ENCODE results near the gene RAB10. TPM values are rescaled to one million over a fixed set of nuclear protein-coding genes. Genes with fewer than 3 reads are reported as not detected.

RAB10 gene
- polyA plus RNA-seq, 1 donor from 2014 or later = 169 TPM

DNA sequence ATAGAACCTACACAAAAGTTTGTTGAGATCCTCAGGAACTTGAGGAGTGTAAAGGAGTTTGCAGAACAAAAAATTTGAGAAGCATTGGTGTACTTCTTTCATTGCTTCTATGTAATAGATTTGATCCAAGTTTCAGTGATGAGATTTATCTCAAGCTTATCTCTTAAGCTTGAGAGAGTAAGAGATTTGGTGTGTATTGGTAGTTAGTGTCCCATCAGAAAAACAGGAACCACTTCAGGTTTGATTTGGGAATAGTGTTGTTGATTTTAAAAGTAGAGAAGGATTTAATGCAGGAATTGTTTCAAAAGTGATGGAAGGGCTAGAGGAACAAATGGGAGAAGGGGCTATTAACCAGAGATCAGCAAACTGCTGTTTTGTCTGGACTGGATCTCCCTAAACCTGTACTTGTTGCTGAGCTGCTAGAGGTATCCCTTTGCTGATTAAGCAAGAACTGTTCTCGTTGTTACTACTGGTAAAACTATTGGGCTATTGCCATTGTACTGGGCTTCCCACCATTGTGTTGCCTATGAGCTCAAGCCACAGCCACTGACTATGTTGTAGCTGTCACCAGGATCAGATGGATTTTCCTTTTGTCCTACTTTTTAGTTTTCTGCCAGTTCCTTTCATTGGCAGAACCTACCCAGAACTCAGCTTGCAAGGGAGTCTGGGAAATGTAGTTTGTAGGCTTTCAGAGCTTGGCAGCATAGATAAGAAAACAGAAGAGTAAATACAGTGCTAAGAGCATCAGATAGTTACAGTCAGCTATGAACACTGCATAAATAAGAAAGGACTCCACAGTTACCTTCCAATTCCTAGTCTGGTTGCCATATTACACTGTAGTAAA lies 39.3 kb downstream of the RAB10 start:
- H3K36me3 ChIP-seq (ENCODE audit: insufficient read depth, low read length) = no peaks in the 10 kb centered on the region
- H3K79me2 ChIP-seq (replicated peaks; ENCODE audit: insufficient read depth, low read length) = peaks cover 60% of the 10 kb centered on the region
- H4K20me1 ChIP-seq (ENCODE audit: insufficient read depth) = no peaks in the 10 kb centered on the region
- H3K27ac ChIP-seq (ENCODE audit: low read length) = no peak overlapping the region
- H3K4me2 ChIP-seq (ENCODE audit: low read length) = no peak overlapping the region
- H2AFZ ChIP-seq (ENCODE audit: low read depth, low read length) = no peak overlapping the region
- no peaks in the 10 kb centered on the region for H3K9me2 ChIP-seq (ENCODE audit: insufficient read depth, low read length)
- TF ChIP-seq POLR2AphosphoS5 (IDR thresholded peaks at IDR 0.05) = no peak
- no peak for TF ChIP-seq SMC3 (conservative IDR thresholded peaks at IDR 0.05; ENCODE audit: poor library complexity)
- TF ChIP-seq EZH2 (IDR thresholded peaks at IDR 0.05; ENCODE audit: borderline replicate concordance, insufficient read depth, low read length, poor library complexity, severe bottlenecking) = no peak
- no peak for TF ChIP-seq TAF1 (IDR thresholded peaks at IDR 0.05; ENCODE audit: low read depth)
- no peak for TF ChIP-seq RAD21 (conservative IDR thresholded peaks at IDR 0.05)
- TF ChIP-seq, protein P1, sequence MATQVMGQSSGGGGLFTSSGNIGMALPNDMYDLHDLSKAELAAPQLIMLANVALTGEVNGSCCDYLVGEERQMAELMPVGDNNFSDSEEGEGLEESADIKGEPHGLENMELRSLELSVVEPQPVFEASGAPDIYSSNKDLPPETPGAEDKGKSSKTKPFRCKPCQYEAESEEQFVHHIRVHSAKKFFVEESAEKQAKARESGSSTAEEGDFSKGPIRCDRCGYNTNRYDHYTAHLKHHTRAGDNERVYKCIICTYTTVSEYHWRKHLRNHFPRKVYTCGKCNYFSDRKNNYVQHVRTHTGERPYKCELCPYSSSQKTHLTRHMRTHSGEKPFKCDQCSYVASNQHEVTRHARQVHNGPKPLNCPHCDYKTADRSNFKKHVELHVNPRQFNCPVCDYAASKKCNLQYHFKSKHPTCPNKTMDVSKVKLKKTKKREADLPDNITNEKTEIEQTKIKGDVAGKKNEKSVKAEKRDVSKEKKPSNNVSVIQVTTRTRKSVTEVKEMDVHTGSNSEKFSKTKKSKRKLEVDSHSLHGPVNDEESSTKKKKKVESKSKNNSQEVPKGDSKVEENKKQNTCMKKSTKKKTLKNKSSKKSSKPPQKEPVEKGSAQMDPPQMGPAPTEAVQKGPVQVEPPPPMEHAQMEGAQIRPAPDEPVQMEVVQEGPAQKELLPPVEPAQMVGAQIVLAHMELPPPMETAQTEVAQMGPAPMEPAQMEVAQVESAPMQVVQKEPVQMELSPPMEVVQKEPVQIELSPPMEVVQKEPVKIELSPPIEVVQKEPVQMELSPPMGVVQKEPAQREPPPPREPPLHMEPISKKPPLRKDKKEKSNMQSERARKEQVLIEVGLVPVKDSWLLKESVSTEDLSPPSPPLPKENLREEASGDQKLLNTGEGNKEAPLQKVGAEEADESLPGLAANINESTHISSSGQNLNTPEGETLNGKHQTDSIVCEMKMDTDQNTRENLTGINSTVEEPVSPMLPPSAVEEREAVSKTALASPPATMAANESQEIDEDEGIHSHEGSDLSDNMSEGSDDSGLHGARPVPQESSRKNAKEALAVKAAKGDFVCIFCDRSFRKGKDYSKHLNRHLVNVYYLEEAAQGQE (IDR thresholded peaks at IDR 0.05; ENCODE audit: borderline replicate concordance) = no peak
- TF ChIP-seq, protein P2, sequence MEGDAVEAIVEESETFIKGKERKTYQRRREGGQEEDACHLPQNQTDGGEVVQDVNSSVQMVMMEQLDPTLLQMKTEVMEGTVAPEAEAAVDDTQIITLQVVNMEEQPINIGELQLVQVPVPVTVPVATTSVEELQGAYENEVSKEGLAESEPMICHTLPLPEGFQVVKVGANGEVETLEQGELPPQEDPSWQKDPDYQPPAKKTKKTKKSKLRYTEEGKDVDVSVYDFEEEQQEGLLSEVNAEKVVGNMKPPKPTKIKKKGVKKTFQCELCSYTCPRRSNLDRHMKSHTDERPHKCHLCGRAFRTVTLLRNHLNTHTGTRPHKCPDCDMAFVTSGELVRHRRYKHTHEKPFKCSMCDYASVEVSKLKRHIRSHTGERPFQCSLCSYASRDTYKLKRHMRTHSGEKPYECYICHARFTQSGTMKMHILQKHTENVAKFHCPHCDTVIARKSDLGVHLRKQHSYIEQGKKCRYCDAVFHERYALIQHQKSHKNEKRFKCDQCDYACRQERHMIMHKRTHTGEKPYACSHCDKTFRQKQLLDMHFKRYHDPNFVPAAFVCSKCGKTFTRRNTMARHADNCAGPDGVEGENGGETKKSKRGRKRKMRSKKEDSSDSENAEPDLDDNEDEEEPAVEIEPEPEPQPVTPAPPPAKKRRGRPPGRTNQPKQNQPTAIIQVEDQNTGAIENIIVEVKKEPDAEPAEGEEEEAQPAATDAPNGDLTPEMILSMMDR (IDR thresholded peaks at IDR 0.05; ENCODE audit: poor library complexity, severe bottlenecking) = no peak
- no peak for TF ChIP-seq MXI1 (conservative IDR thresholded peaks at IDR 0.05; ENCODE audit: poor library complexity, severe bottlenecking)
- no peak for TF ChIP-seq EP300 (conservative IDR thresholded peaks at IDR 0.05; ENCODE audit: poor library complexity, severe bottlenecking)
- peaks cover 2% of the 10 kb centered on the region for H3F3A ChIP-seq (ENCODE audit: insufficient read depth, low read length, poor library complexity, severe bottlenecking)
- H3K27me3 ChIP-seq (ENCODE audit: insufficient read depth, low read depth, low read length) = no peaks in the 10 kb centered on the region
- no peaks in the 10 kb centered on the region for H3K9me3 ChIP-seq (ENCODE audit: low read length)
- H3K4me3 ChIP-seq (ENCODE audit: low read length) = no peak overlapping the region
- no peak overlapping the region for H3K9ac ChIP-seq (ENCODE audit: low read length)

DNA sequence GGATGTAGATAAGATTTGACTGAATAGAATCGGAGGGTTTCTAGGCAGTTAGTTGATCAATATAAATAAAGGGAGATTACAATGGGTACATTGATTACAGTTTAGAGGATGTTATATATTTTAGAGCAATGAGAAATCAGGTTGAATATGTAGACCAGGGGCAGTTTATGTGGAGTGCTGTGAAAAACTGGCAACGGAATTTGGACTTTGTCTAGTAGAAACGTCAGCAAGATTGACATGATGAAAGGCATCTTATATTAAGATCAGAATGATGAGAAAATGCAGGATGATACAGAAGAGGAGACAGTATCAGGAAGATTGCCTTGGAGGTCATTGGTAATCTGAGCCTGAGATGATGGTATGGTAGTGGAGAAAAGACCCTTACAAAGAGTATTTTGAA lies 39.9 kb downstream of the RAB10 start:
- H3K27me3 ChIP-seq (ENCODE audit: insufficient read depth, low read depth, low read length) = no peaks in the 10 kb centered on the region
- no peak overlapping the region for H3K4me3 ChIP-seq (ENCODE audit: low read length)
- H3K9me3 ChIP-seq (ENCODE audit: low read length) = no peaks in the 10 kb centered on the region
- no peaks in the 10 kb centered on the region for H4K20me1 ChIP-seq (ENCODE audit: insufficient read depth)
- no peak overlapping the region for H3K4me2 ChIP-seq (ENCODE audit: low read length)
- no peak overlapping the region for H3K27ac ChIP-seq (ENCODE audit: low read length)
- H3F3A ChIP-seq (ENCODE audit: insufficient read depth, low read length, poor library complexity, severe bottlenecking) = peaks cover 2% of the 10 kb centered on the region
- no peak overlapping the region for H3K9ac ChIP-seq (ENCODE audit: low read length)
- no peaks in the 10 kb centered on the region for H3K36me3 ChIP-seq (ENCODE audit: insufficient read depth, low read length)
- H3K79me2 ChIP-seq (replicated peaks; ENCODE audit: insufficient read depth, low read length) = peaks cover 63% of the 10 kb centered on the region
- no peak for TF ChIP-seq TAF1 (IDR thresholded peaks at IDR 0.05; ENCODE audit: low read depth)
- TF ChIP-seq RAD21 (conservative IDR thresholded peaks at IDR 0.05) = no peak
- TF ChIP-seq, protein P2 (IDR thresholded peaks at IDR 0.05; ENCODE audit: poor library complexity, severe bottlenecking) = no peak
- TF ChIP-seq, protein P1 (IDR thresholded peaks at IDR 0.05; ENCODE audit: borderline replicate concordance) = no peak
- no peak overlapping the region for H2AFZ ChIP-seq (ENCODE audit: low read depth, low read length)
- H3K9me2 ChIP-seq (ENCODE audit: insufficient read depth, low read length) = no peaks in the 10 kb centered on the region
